Skeletal muscle satellite cell (primary cell): ENCODE data around the gene ANKRD63.

ENCODE experiments used
- H3K27me3 ChIP-seq: 2 replicates; pipeline ENCODE4 v1.7.0; 2013; ENCODE audit warnings: low read length; ENCODE audit not compliant: control insufficient read depth, insufficient read depth
- H3K36me3 ChIP-seq: 2 replicates; pipeline ENCODE4 v1.7.0; 2013; ENCODE audit warnings: mild to moderate bottlenecking, control low read depth, low read length; ENCODE audit not compliant: insufficient read depth
- H3K4me1 ChIP-seq: 2 replicates; pipeline ENCODE4 v1.7.0; 2013; ENCODE audit warnings: low read length; ENCODE audit not compliant: control insufficient read depth, insufficient read depth
- H3K4me2 ChIP-seq: 2 replicates; pipeline ENCODE4 v1.7.0; 2013; ENCODE audit warnings: mild to moderate bottlenecking, low read length
- H3K4me3 ChIP-seq: 2 replicates; pipeline ENCODE4 v1.7.0; 2013; ENCODE audit warnings: low read length
- H3K9ac ChIP-seq: 2 replicates; pipeline ENCODE4 v1.7.0; 2013; ENCODE audit warnings: mild to moderate bottlenecking, low read depth, low read length, moderate library complexity
- H3K9me3 ChIP-seq: replicated peaks from 2 replicates; pipeline ENCODE4 v1.7.0; 2013; ENCODE audit warnings: mild to moderate bottlenecking, control low read depth, low read length

The ANKRD63 gene

GRCh38 chr15:40293006-40293405 lies 10.1 kb upstream of the ANKRD63 start:
- no peak overlapping the region for H3K9ac ChIP-seq
- no peak overlapping the region for H3K4me2 ChIP-seq
- no peaks in the 10 kb centered on the region for H3K36me3 ChIP-seq
- H3K9me3 ChIP-seq: no peaks in the 10 kb centered on the region
- peaks cover 89% of the 10 kb centered on the region for H3K27me3 ChIP-seq
- no peak overlapping the region for H3K4me3 ChIP-seq
- peaks cover 7% of the 10 kb centered on the region for H3K4me1 ChIP-seq

- Histone ChIP-seq H3K4me3 (no peak overlapping the region), H3K4me2 (no peak overlapping the region), H3K9ac (no peak overlapping the region), H3K36me3 (no peaks in the 10 kb centered on the region), H3K4me1 (peaks cover 7% of the 10 kb centered on the region), H3K9me3 (no peaks in the 10 kb centered on the region), H3K27me3 (peaks cover 89% of the 10 kb centered on the region)
These were observed 9.4 kb upstream of the ANKRD63 start for GRCh38 chr15:40292246-40292645.

- Histone ChIP-seq H3K9ac (no peak overlapping the region), H3K4me2 (peak overlapping the region; percentile 88), H3K4me3 (peak overlapping the region; percentile 65), H3K36me3 (no peaks in the 10 kb centered on the region), H3K4me1 (peaks cover 7% of the 10 kb centered on the region), H3K9me3 (no peaks in the 10 kb centered on the region), H3K27me3 (peaks cover 84% of the 10 kb centered on the region)
These were observed 8.2 kb upstream of the ANKRD63 start for GRCh38 chr15:40290918-40291574.

- peaks cover 84% of the 10 kb centered on the region for H3K27me3 ChIP-seq
- H3K9ac ChIP-seq: no peak overlapping the region
- no peak overlapping the region for H3K4me2 ChIP-seq
- no peaks in the 10 kb centered on the region for H3K9me3 ChIP-seq
- H3K36me3 ChIP-seq: no peaks in the 10 kb centered on the region
- H3K4me3 ChIP-seq: no peak overlapping the region
- H3K4me1 ChIP-seq: peaks cover 7% of the 10 kb centered on the region
These were observed 7.7 kb upstream of the ANKRD63 start for GRCh38 chr15:40290545-40290917.

GRCh38 chr15:40289140-40289775 lies 6.4 kb upstream of the ANKRD63 start:
- Histone ChIP-seq H3K9ac (no peak overlapping the region), H3K4me1 (peaks cover 7% of the 10 kb centered on the region), H3K4me3 (no peak overlapping the region), H3K27me3 (peaks cover 77% of the 10 kb centered on the region), H3K36me3 (no peaks in the 10 kb centered on the region), H3K4me2 (no peak overlapping the region), H3K9me3 (no peaks in the 10 kb centered on the region)

- no peak overlapping the region for H3K9ac ChIP-seq
- no peaks in the 10 kb centered on the region for H3K9me3 ChIP-seq
- H3K27me3 ChIP-seq: peaks cover 77% of the 10 kb centered on the region
- no peak overlapping the region for H3K4me3 ChIP-seq
- H3K4me2 ChIP-seq: no peak overlapping the region
- no peaks in the 10 kb centered on the region for H3K36me3 ChIP-seq
- peaks cover 8% of the 10 kb centered on the region for H3K4me1 ChIP-seq
These were observed 5.1 kb upstream of the ANKRD63 start for GRCh38 chr15:40287968-40288367.

GRCh38 chr15:40287505-40287904 lies 4.6 kb upstream of the ANKRD63 start:
- H3K4me2 ChIP-seq: no peak overlapping the region
- no peak overlapping the region for H3K4me3 ChIP-seq
- peaks cover 13% of the 10 kb centered on the region for H3K4me1 ChIP-seq
- H3K27me3 ChIP-seq: peaks cover 78% of the 10 kb centered on the region
- no peak overlapping the region for H3K9ac ChIP-seq
- no peaks in the 10 kb centered on the region for H3K36me3 ChIP-seq
- no peaks in the 10 kb centered on the region for H3K9me3 ChIP-seq

GRCh38 chr15:40286794-40287193 lies 3.9 kb upstream of the ANKRD63 start:
- H3K27me3 ChIP-seq: peaks cover 78% of the 10 kb centered on the region

GRCh38 chr15:40286061-40286532 lies 3.2 kb upstream of the ANKRD63 start:
- Histone ChIP-seq H3K9me3 (no peaks in the 10 kb centered on the region), H3K4me3 (no peak overlapping the region), H3K4me2 (no peak overlapping the region), H3K4me1 (peaks cover 22% of the 10 kb centered on the region), H3K36me3 (no peaks in the 10 kb centered on the region), H3K9ac (no peak overlapping the region), H3K27me3 (peaks cover 80% of the 10 kb centered on the region)

More at GRCh38 chr15:40286794-40287193, 3.9 kb upstream of the ANKRD63 start:
- Histone ChIP-seq H3K4me3 (no peak overlapping the region), H3K4me1 (peaks cover 20% of the 10 kb centered on the region), H3K36me3 (no peaks in the 10 kb centered on the region), H3K9ac (no peak overlapping the region), H3K9me3 (no peaks in the 10 kb centered on the region), H3K4me2 (no peak overlapping the region)

GRCh38 chr15:40285554-40286011 lies 2.7 kb upstream of the ANKRD63 start:
- Histone ChIP-seq H3K9ac (no peak overlapping the region), H3K4me1 (peaks cover 19% of the 10 kb centered on the region), H3K9me3 (no peaks in the 10 kb centered on the region), H3K36me3 (no peaks in the 10 kb centered on the region), H3K27me3 (peaks cover 85% of the 10 kb centered on the region), H3K4me3 (no peak overlapping the region), H3K4me2 (no peak overlapping the region)

GRCh38 chr15:40285151-40285550 lies 2.3 kb upstream of the ANKRD63 start:
- H3K4me3 ChIP-seq: no peak overlapping the region
- H3K9me3 ChIP-seq: no peaks in the 10 kb centered on the region
- H3K4me1 ChIP-seq: peaks cover 19% of the 10 kb centered on the region
- H3K27me3 ChIP-seq: peaks cover 85% of the 10 kb centered on the region
- no peak overlapping the region for H3K9ac ChIP-seq
- no peaks in the 10 kb centered on the region for H3K36me3 ChIP-seq
- H3K4me2 ChIP-seq: no peak overlapping the region
